ENCODE data around the gene MCHR2. TPM values are rescaled to one million over a fixed set of nuclear protein-coding genes. Genes with fewer than 3 reads are reported as not detected.

MCHR2 gene
- total RNA-seq, 1 donor from 2014 or later: 12.6 TPM

DNA sequence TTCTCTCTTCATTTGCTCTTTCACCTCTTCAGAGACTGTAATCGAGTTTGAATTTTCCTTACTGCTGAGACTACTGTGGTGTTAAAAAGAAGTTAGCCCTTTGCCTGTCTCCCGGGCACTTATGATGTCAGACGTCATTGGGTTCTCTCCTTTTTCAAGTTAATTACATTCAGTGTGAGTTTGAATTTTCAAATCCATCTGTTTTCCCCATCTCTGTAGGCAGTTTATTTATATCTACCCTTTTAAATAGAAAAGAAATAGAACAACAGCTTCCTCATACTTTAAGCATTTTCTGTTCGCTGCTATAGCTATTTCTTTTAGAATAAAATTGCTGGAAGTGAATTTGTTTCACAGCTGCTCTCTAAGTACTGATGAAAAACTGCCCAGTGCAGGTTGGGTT lies 81.4 kb downstream of the MCHR2 start:
- no peak for FAIRE-seq

DNA sequence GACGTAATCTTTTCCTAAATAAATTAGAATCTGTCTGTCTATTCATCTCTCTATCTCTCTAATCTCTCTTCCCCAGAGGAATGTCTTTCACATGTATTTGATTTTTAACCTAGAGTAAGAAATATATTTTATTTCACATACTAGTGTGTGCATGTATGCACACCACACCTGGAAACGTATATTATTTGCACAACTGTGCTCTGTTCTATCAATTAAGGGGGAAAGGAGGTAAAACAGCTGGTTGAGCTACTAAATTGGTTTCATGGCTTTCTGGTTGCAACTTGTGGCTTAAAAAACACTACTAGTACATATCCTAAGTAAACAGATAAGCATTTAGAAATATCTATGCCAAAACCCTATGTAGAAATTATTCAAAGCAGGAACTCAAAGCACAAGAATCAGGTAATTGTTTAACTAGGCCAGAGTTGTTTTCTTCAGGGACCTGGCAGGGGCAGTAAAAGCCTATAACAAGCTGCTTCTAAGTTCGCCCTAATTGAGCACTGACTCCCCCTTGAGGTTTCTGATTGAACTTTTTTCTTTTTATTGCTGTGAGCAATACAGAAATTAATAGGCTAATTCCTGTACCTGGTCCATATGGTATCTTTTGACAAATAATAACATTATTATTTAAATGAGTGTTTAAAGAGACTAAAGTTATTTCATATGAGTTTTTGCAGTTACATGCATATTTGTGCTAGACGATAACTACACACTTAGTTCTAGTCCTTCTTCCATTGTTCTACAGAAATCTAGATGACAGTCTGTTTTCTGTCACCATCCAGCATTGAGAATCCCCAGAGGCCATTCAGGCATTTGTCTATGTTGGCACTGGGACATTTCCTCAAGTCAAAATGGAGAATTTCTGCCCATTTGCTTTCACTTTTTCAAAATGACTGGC lies 88.6 kb downstream of the MCHR2 start:
- no peak for DNase-seq (ENCODE audit: low spot score in 2 of 2)
- FAIRE-seq: peak; percentile 8

More for the DNA sequence above, 81.4 kb downstream of the MCHR2 start:
- no peak for DNase-seq (ENCODE audit: low spot score in 2 of 2)

DNA sequence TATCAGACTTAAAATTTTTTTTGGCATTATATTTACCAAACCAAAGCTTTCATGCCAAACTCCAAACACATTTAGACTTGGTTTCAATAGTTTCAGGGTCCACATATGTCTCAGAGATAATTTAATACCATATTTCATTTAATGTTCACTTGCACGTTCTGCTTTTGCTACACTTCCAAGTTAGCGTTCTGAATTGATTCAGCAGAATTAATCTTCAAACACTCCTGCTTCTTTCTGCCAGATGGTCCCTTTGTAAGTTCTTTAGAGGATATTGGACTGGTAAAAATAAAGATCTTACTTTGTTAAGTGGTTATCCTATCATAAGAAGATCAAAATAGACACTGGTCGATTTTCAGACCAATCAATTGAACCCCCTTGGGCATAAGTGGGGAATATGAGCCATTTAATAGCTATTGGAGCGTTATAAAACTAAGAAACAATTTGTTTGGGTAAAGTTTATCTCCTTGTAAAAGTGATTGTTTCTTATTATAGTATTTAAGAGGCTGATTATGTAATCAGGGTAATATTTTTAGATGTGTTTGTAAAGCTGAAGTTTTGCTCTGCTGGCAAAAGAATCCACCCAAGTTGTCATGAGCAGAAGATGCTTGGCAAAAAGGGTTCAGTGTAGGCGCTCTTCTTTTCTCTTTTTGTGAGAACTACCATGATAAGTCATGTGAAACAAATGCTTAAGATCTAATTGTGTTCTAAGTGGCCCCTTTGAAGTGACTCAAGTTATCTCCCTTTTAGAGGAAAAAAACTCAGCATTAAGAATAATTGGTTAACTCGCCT lies 92.2 kb downstream of the MCHR2 start:
- FAIRE-seq: no peak
- DNase-seq (ENCODE audit: low spot score in 2 of 2): no peak

DNA sequence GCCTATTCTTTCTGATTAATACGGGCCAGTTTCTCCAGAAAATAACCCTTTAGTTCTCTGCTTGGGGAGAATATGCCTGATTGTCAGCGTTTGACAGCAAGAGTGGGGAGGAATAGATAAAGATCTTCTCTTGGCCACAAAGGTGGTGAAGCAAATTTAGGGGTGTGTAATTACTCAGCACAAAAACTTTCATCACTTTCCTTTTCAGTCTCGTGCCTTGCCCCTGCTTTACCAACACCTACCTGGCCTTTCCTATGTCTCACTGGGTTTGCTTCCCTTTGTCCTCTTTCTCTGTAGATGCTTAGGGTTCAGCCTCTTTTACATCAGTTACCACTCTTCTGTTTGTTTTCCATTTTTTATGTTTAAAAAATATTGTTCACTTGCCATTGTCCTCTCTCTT lies 99.2 kb downstream of the MCHR2 start:
- FAIRE-seq: no peak
- DNase-seq (ENCODE audit: low spot score in 2 of 2): no peak

DNA sequence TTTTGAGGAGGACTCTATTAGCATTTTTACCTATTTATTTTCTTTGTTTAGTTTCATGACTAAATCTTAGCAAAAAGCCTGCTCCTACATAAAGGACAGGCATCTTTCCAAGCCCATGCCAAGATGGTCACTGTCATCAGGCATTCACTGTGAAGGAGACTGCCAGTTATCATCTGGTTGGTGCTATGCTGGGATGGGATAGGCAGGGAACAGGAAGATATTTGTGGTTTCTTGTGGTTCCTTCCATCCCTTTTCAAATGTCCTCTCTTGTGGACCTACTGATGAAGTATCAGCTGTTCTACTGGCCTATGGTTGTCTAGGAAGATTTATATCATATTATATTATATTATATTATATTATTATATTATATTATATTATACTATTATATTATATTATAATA lies 107.0 kb downstream of the MCHR2 start:
- DNase-seq (ENCODE audit: low spot score in 2 of 2): no peak
- no peak for FAIRE-seq

DNA sequence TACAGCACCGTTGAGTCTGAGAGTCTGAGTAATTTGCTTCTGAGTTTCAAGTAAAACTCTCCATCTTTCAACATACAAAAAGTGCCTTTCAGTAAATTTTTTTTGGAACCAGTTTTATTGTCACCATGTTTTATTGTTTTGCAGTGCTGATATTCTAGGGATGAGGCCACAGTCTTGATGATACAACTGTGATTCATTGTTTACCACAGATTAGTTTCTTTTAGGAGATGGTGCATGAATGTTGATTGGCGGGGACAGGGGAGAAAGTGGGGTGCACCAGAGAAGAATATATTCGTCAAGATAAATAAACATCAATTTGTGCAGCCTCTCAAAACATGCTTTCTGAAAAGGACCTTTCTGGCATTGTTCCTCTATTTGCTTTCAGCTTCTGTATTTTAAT lies 109.0 kb downstream of the MCHR2 start:
- FAIRE-seq: no peak
- DNase-seq (ENCODE audit: low spot score in 2 of 2): no peak

DNA sequence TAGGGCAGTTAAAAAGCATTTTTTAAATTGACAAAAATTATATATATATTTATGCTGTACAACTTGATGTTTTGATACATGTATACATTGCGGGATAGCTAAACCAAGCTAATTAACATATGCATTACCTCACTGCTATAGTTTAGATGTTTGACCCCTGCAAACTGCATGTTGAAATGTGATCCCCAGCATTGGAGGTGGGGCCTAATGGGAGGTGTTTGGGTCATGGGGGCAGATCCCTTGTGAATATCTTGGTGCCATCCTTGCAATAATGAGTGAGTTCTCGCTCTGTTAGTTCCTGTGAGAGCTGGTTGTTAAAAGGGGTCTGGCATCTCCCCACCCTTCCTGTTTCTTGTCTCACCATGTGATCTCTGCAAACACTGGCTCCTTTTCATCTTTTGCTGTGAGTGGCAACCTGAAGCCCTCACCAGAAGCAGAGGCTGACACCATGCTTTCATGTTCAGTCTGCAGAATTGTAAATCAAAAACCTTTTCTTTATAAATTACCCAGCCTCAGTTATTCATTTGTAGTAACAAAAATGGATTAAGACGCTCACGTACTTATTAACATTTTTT lies 111.8 kb downstream of the MCHR2 start:
- DNase-seq (ENCODE audit: low spot score in 2 of 2) (no peak), FAIRE-seq (no peak)

DNA sequence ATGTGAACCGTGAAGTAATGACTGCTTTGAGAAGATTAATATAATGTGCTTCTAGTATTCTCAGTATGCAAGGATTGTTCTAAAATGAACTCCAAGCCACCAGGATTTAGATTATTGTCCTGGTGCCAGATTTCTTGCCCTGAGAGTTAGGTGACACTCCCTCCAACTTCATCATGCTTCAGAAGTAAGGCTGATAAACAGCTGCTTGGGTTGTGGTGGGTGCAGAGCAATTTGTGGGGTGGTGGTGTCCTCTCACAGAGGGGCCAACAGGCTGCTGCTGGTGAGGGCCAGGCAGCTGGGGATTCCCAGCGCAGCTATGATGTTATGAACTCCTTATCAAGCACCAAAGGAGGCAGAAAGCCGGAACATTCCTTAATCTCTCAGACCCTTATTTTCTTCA lies 114.6 kb downstream of the MCHR2 start:
- FAIRE-seq (no peak), DNase-seq (ENCODE audit: low spot score in 2 of 2) (no peak)

DNA sequence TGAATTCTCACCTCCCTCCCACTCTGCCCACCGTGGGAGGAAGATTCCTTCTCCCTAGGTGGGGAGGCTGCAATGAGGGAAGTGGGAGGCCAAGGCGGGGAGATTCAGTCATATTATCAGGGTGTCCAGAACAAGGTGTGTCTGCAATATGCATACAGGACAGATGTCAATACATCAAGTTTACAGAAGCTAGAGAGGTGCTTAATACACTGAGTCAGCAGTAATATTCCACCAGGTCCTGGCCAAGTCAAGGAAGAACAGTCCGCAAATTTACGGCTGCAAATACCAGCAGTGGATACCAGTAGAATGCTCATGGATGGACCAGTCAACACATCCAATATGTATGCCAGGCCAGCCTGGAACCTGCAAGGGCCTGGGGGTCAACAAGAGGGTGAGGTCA lies 119.0 kb downstream of the MCHR2 start:
- FAIRE-seq (no peak), DNase-seq (ENCODE audit: low spot score in 2 of 2) (no peak)

DNA sequence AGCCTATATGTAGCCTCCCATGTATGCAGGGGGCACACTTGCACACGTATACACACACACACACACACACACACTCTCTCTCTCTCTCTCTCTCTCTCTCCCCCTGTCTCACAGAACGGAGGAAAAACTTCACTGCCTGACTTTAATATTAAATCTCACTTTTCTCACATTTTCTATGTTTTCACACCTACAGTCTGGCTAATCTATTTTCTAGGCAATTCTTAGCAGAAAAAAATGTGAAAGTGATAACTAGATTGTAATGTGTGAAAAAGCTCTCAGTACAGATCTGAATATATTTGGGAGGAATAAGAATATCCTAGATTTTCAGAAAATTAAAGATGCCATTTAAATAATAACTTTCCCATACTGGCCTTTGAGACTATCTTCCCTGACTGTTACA lies 120.9 kb downstream of the MCHR2 start:
- no peak for FAIRE-seq
- DNase-seq (ENCODE audit: low spot score in 2 of 2): no peak

DNA sequence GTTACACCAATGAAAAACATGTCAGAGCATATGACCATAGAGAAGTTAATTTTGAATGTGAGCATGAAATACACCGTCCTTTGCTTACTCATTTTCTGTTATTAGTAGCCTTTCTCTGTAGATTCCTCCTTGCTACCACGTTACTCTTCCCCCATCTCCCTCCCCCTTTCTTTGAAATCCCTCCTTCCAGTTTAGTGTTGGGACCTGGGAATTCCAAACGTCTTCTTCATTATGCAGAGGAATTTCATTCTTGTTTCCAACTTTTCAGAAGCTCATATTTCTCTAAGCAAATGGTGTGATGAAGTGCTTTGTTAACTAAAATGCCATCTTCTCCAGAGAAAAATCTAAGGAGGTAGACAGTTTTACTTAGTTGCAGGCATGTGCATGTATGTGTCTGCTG lies 122.4 kb downstream of the MCHR2 start:
- FAIRE-seq: no peak
- DNase-seq (ENCODE audit: low spot score in 2 of 2): no peak

Data from frontal cortex (tissue), 4 donors.